Measurements from ENCODE around the gene DTYMK. TPM values are rescaled to one million over a fixed set of nuclear protein-coding genes. Genes with fewer than 3 reads are reported as not detected.

DTYMK gene
- total and polyA plus RNA-seq, 2 of the 8 experiments (the other 6 are each of a cell fraction or from before 2014, with no cell fraction given): 58.3 to 69.9 TPM

GRCh38 chr2:241632478-241633325, 53.9 kb downstream of the DTYMK start:
- no peak overlapping the region for H3K27ac ChIP-seq (ENCODE audit: low read depth, low read length)
- FAIRE-seq (no peak), DNase-seq (ENCODE audit: low read depth in 1 of 2, low spot score in 2 of 2) (no peak)
- peaks cover 0 to 3% (median 1%) of the 10 kb centered on the region in 4 experiments; a peak in 2 of 7 replicates for H3K4me1 ChIP-seq (replicated peaks in 1 of 4; ENCODE audit: control insufficient read depth in 3 of 4, insufficient read depth in 4 of 4, low read length in 3 of 4)
- peaks cover 3% of the 10 kb centered on the region; the same call in 1 of the 2 replicates for H3K23me2 ChIP-seq (ENCODE audit: low read depth, low read length)
- no peak overlapping the region for H3K4ac ChIP-seq (replicated peaks; ENCODE audit: insufficient read length, low read depth, low read length)
- H3K79me1 ChIP-seq (ENCODE audit: low read depth, low read length): peaks cover 10% of the 10 kb centered on the region
- TF ChIP-seq PHF8 (conservative IDR thresholded peaks at IDR 0.05; ENCODE audit: low read depth, low read length) (no peak), SP4 (IDR thresholded peaks at IDR 0.05; ENCODE audit: low read length) (no peak), SP2 (IDR thresholded peaks at IDR 0.05; ENCODE audit: low read length) (no peak), SRF (IDR thresholded peaks at IDR 0.05; ENCODE audit: low read depth, low read length) (no peak), EGR1 (IDR thresholded peaks at IDR 0.05; ENCODE audit: borderline replicate concordance, low read depth, low read length) (no peak)
- H4K91ac ChIP-seq (replicated peaks; ENCODE audit: insufficient read length, low read length): no peak overlapping the region
- no peaks in the 10 kb centered on the region for H3K27me3 ChIP-seq (replicated peaks in 1 of 4; ENCODE audit: control insufficient read depth in 3 of 4, extremely low read depth in 1 of 4, insufficient read depth in 3 of 4, low read length in 3 of 4)
- H3K36me3 ChIP-seq (ENCODE audit: control insufficient read depth in 2 of 4, insufficient read depth in 4 of 4, low read length in 3 of 4): peaks cover 3 to 27% (median 16%) of the 10 kb centered on the region in 4 experiments; a peak in 6 of 8 replicates
- H3K9me3 ChIP-seq (ENCODE audit: insufficient read depth in 2 of 2, low read depth in 1 of 2, low read length in 1 of 2): no peaks in the 10 kb centered on the region
- ChIA-PET CTCF (ENCODE audit: partially characterized antibody) (interaction anchor here (1.1 to 1.9 kb wide), 7 partner anchors 10 to 37 kb away, joined by 3 to 6 read pairs (median 3); no protein-coding TSS in a partner anchor), POLR2A (ENCODE audit: partially characterized antibody) (interaction anchor here (0.9 to 2.0 kb wide), 3 partner anchors 8 to 32 kb away, joined by 3 to 8 read pairs (median 4); no protein-coding TSS in a partner anchor)
- H3K79me2 ChIP-seq (ENCODE audit: control insufficient read depth in 1 of 2, insufficient read depth in 2 of 2, low read length in 2 of 2): peaks cover 0 to 44% of the 10 kb centered on the region in 2 experiments; a peak in 2 of 4 replicates
- H4K20me1 ChIP-seq (replicated peaks in 1 of 2; ENCODE audit: control insufficient read depth in 1 of 2, insufficient read depth in 2 of 2, low read length in 2 of 2): peaks cover 0 to 10% of the 10 kb centered on the region in 2 experiments
- H3K9ac ChIP-seq (replicated peaks in 1 of 4; ENCODE audit: extremely low read depth in 1 of 4, low read depth in 3 of 4, low read length in 3 of 4): no peak overlapping the region
- H3K14ac ChIP-seq (ENCODE audit: insufficient read length): no peak overlapping the region
- H2BK15ac ChIP-seq (ENCODE audit: low read length): no peak overlapping the region
- H3K4me2 ChIP-seq (ENCODE audit: insufficient read depth in 1 of 2, low read depth in 2 of 2, low read length in 2 of 2): no peak overlapping the region
- H2BK20ac ChIP-seq (ENCODE audit: low read length): no peak overlapping the region
- no peak overlapping the region for H4K5ac ChIP-seq (ENCODE audit: insufficient read length, low read depth, low read length)
- H2BK5ac ChIP-seq (ENCODE audit: low read depth, low read length): no peak overlapping the region
- H2BK12ac ChIP-seq (ENCODE audit: low read depth, low read length): no peak overlapping the region
- H2AFZ ChIP-seq (ENCODE audit: low read length): no peak overlapping the region
- no peak overlapping the region for H2AK5ac ChIP-seq (ENCODE audit: low read depth, low read length)
- WGBS, 2 experiments (ENCODE audit: extremely low coverage in 1 of 2, insufficient coverage in 1 of 2, insufficient read length in 1 of 2, insufficient replicate concordance in 2 of 2, low coverage in 1 of 2, low lambda C conversion rate in 2 of 2, missing lambda C conversion rate in 1 of 2): 97% methylated on average over 35 of the region's 39 CpGs; no CpG with 5 or more reads in 1 of the 2 experiments
- no peak overlapping the region for H3K56ac ChIP-seq (replicated peaks; ENCODE audit: insufficient read length, low read depth, low read length)
- H2BK120ac ChIP-seq (replicated peaks; ENCODE audit: low read depth, low read length): no peak overlapping the region
- H3K23ac ChIP-seq (ENCODE audit: insufficient read length): no peak overlapping the region
- H3K18ac ChIP-seq (ENCODE audit: extremely low read depth, low read length): no peak overlapping the region
- no peak overlapping the region for H3K4me3 ChIP-seq (ENCODE audit: extremely low read depth in 1 of 4, insufficient read depth in 2 of 4, low read depth in 3 of 4, low read length in 4 of 4)
- no peak overlapping the region; the same call in 1 of the 2 replicates for H4K8ac ChIP-seq (ENCODE audit: extremely low read depth, insufficient read depth, low read length)
